ENCODE results near the gene NDUFS2. TPM values are rescaled to one million over a fixed set of nuclear protein-coding genes. Genes with fewer than 3 reads are reported as not detected.

The NDUFS2 gene
- total RNA-seq, 2 experiments from 2014 or later = 98.3 to 103 TPM

GRCh38 chr1:161196521-161197451, 5.4 kb upstream of the NDUFS2 start:
- no peaks in the 10 kb centered on the region for H3K36me3 Mint-ChIP-seq
- ChIA-PET POLR2A (no interaction called here), CTCF (interaction anchor here (1.1 to 2.8 kb wide), 2 partner anchors 15 to 30 kb away, joined by 3 to 16 read pairs; partner anchors contain the start of gene TOMM40L)
- H3K9me3 Mint-ChIP-seq = no peaks in the 10 kb centered on the region
- no peak overlapping the region for H3K27ac Mint-ChIP-seq
- H3K4me3 Mint-ChIP-seq = no peak overlapping the region
- intact Hi-C loops (cut with micrococcal nuclease) = no loop called here
- H3K27me3 Mint-ChIP-seq = no peaks in the 10 kb centered on the region
- peaks cover 43% of the 10 kb centered on the region for H3K4me1 Mint-ChIP-seq (ENCODE audit: low read depth)
- DNase-seq = no peak

GRCh38 chr1:161197560-161198193, 4.5 kb upstream of the NDUFS2 start:
- H3K27me3 Mint-ChIP-seq = no peaks in the 10 kb centered on the region
- H3K4me3 Mint-ChIP-seq = no peak overlapping the region
- no peaks in the 10 kb centered on the region for H3K9me3 Mint-ChIP-seq
- ChIA-PET CTCF (interaction anchor here (1.1 to 2.8 kb wide), 2 partner anchors 16 to 29 kb away, joined by 3 to 16 read pairs; partner anchors contain the start of gene TOMM40L), POLR2A (no interaction called here)
- no peak for DNase-seq
- H3K4me1 Mint-ChIP-seq (ENCODE audit: low read depth) = peaks cover 41% of the 10 kb centered on the region
- peak overlapping the region; percentile 9 for H3K27ac Mint-ChIP-seq
- no peaks in the 10 kb centered on the region for H3K36me3 Mint-ChIP-seq
- intact Hi-C loops (cut with micrococcal nuclease) = no loop called here

GRCh38 chr1:161198194-161198896, 3.8 kb upstream of the NDUFS2 start:
- peaks cover 40% of the 10 kb centered on the region for H3K4me1 Mint-ChIP-seq (ENCODE audit: low read depth)
- no peaks in the 10 kb centered on the region for H3K9me3 Mint-ChIP-seq
- H3K27ac Mint-ChIP-seq = peak overlapping the region; percentile 4
- H3K36me3 Mint-ChIP-seq = peaks cover 2% of the 10 kb centered on the region
- H3K27me3 Mint-ChIP-seq = no peaks in the 10 kb centered on the region
- intact Hi-C loops (cut with micrococcal nuclease) = no loop called here
- ChIA-PET POLR2A (no interaction called here), CTCF (interaction anchor here (1.8 to 2.8 kb wide), 2 partner anchors 17 to 28 kb away, joined by 6 to 16 read pairs; partner anchors contain the start of gene TOMM40L)
- no peak for DNase-seq
- H3K4me3 Mint-ChIP-seq = no peak overlapping the region

- intact Hi-C loops (cut with micrococcal nuclease) = no loop called here
- Mint-ChIP-seq H3K9me3 (no peaks in the 10 kb centered on the region), H3K27me3 (no peaks in the 10 kb centered on the region), H3K36me3 (peaks cover 5% of the 10 kb centered on the region), H3K4me1 (ENCODE audit: low read depth) (peaks cover 46% of the 10 kb centered on the region), H3K4me3 (no peak within 1 kb of the TSS), H3K27ac (peak within 1 kb of the TSS; percentile 87)
- DNase-seq = no peak
- ChIA-PET POLR2A (no interaction called here), CTCF (interaction anchor here (1.0 to 2.8 kb wide), 3 partner anchors 13 to 27 kb away, joined by 3 to 16 read pairs (median 6); partner anchors contain the start of gene TOMM40L)
Observed at GRCh38 chr1:161198897-161199431, 3.2 kb upstream of the NDUFS2 start, which contains the start of gene ADAMTS4. TSS of gene ADAMTS4 (minus strand) at chr1:161199054. CDS start at chr1:161198627, 427 bp downstream.

- intact Hi-C loops (cut with micrococcal nuclease) = loop anchor here (5.0 kb wide), 1 partner anchor 188 kb away; no protein-coding TSS in a partner anchor
- CTCF ChIA-PET = interaction anchor here (1.0 to 2.8 kb wide), 3 partner anchors 14 to 27 kb away, joined by 3 to 16 read pairs (median 6); partner anchors contain the start of gene TOMM40L
- DNase-seq = no peak
- Mint-ChIP-seq H3K27me3 (no peaks in the 10 kb centered on the region), H3K4me1 (ENCODE audit: low read depth) (peaks cover 51% of the 10 kb centered on the region), H3K4me3 (no peak overlapping the region), H3K27ac (peak overlapping the region; percentile 87), H3K9me3 (no peaks in the 10 kb centered on the region), H3K36me3 (peaks cover 11% of the 10 kb centered on the region)
- POLR2A ChIA-PET = no interaction called here
Observed at GRCh38 chr1:161199506-161200139, 2.5 kb upstream of the NDUFS2 start.

- POLR2A ChIA-PET = interaction anchor here (1.0 to 3.3 kb wide), 4 partner anchors 25 to 155 kb away, joined by 3 to 11 read pairs (median 3); partner anchors contain the start of genes PPOX, TOMM40L and USF1
- intact Hi-C loops (cut with micrococcal nuclease) = loop anchor here (5.0 kb wide), 1 partner anchor 187 kb away; no protein-coding TSS in a partner anchor
Observed at GRCh38 chr1:161200421-161200991, 1.7 kb upstream of the NDUFS2 start.

GRCh38 chr1:161200992-161201835, 953 bp upstream of the NDUFS2 start:
- intact Hi-C loops (cut with micrococcal nuclease) = loop anchor here (5.0 kb wide), 1 partner anchor 186 kb away; no protein-coding TSS in a partner anchor
- POLR2A ChIA-PET = interaction anchor here (0.6 to 3.3 kb wide), 17 partner anchors 9 to 486 kb away, joined by 3 to 20 read pairs (median 3); partner anchors contain the start of genes PPOX, TOMM40L and USF1
- CTCF ChIA-PET = interaction anchor here (0.7 to 7.6 kb wide), 11 partner anchors 8 to 182 kb away, joined by 3 to 103 read pairs (median 6); partner anchors contain the start of genes PPOX, SDHC and TOMM40L
- Mint-ChIP-seq H3K4me3 (peak overlapping the region; percentile 88), H3K4me1 (ENCODE audit: low read depth) (peaks cover 55% of the 10 kb centered on the region), H3K27ac (peak overlapping the region; percentile 87), H3K9me3 (no peaks in the 10 kb centered on the region), H3K27me3 (no peaks in the 10 kb centered on the region), H3K36me3 (peaks cover 16% of the 10 kb centered on the region)
- no peak for DNase-seq

More at GRCh38 chr1:161200421-161200991, 1.7 kb upstream of the NDUFS2 start:
- no peaks in the 10 kb centered on the region for H3K27me3 Mint-ChIP-seq
- CTCF ChIA-PET = interaction anchor here (3.4 to 7.6 kb wide), 3 partner anchors 8 to 182 kb away, joined by 22 to 103 read pairs (median 68); partner anchors contain the start of gene TOMM40L
- peak; percentile 40 for DNase-seq
- H3K36me3 Mint-ChIP-seq = peaks cover 14% of the 10 kb centered on the region
- peaks cover 52% of the 10 kb centered on the region for H3K4me1 Mint-ChIP-seq (ENCODE audit: low read depth)
- no peaks in the 10 kb centered on the region for H3K9me3 Mint-ChIP-seq
- peak overlapping the region; percentile 13 for H3K4me3 Mint-ChIP-seq
- peak overlapping the region; percentile 87 for H3K27ac Mint-ChIP-seq

- Mint-ChIP-seq H3K36me3 (peaks cover 41% of the 10 kb centered on the region), H3K9me3 (no peaks in the 10 kb centered on the region), H3K27ac (no peak overlapping the region), H3K27me3 (no peaks in the 10 kb centered on the region), H3K4me3 (no peak overlapping the region), H3K4me1 (ENCODE audit: low read depth) (peaks cover 44% of the 10 kb centered on the region)
- no peak for DNase-seq
- POLR2A ChIA-PET = interaction anchor here (1.6 kb wide), 1 partner anchor 19 kb away, joined by 4 read pairs; the partner anchor contains the start of gene TOMM40L
- intact Hi-C loops (cut with micrococcal nuclease) = no loop called here
- CTCF ChIA-PET = interaction anchor here (2.5 to 7.6 kb wide), 3 partner anchors 14 to 176 kb away, joined by 10 to 103 read pairs (median 68); partner anchors contain the start of gene TOMM40L
Observed at GRCh38 chr1:161206411-161207140, 4.4 kb downstream of the NDUFS2 start.

GRCh38 chr1:161207173-161207572, 5.0 kb downstream of the NDUFS2 start:
- CTCF ChIA-PET = interaction anchor here (7.2 to 7.6 kb wide), 2 partner anchors 14 to 19 kb away, joined by 68 to 103 read pairs; partner anchors contain the start of gene TOMM40L
- Mint-ChIP-seq H3K4me1 (ENCODE audit: low read depth) (peaks cover 40% of the 10 kb centered on the region), H3K27me3 (no peaks in the 10 kb centered on the region), H3K36me3 (peaks cover 47% of the 10 kb centered on the region), H3K27ac (no peak overlapping the region), H3K4me3 (no peak overlapping the region), H3K9me3 (no peaks in the 10 kb centered on the region)
- POLR2A ChIA-PET = interaction anchor here (1.6 kb wide), 1 partner anchor 19 kb away, joined by 4 read pairs; the partner anchor contains the start of gene TOMM40L
- intact Hi-C loops (cut with micrococcal nuclease) = no loop called here
- DNase-seq = no peak
